ENCODE results near the gene ST3GAL3.

Gene ST3GAL3

GRCh38 chr1:43980255-43981134, 273.2 kb downstream of the ST3GAL3 start:
- DNase-seq (ENCODE audit: low spot score), result no peak

Measured in LoVo (cell line).